ENCODE data around the gene BMP3. TPM values are rescaled to one million over a fixed set of nuclear protein-coding genes. Genes with fewer than 3 reads are reported as not detected.

The BMP3 gene
- total and polyA plus RNA-seq, 2 of the 8 experiments (the other 6 are each of a cell fraction or from before 2014, with no cell fraction given): 0.02 TPM; not detected in 1

- H2BK15ac ChIP-seq (ENCODE audit: low read length): no peak overlapping the region
- H3K4ac ChIP-seq (replicated peaks; ENCODE audit: insufficient read length, low read depth, low read length): no peak overlapping the region
- no peak overlapping the region for H2BK5ac ChIP-seq (ENCODE audit: low read depth, low read length)
- ChIA-PET POLR2A (ENCODE audit: partially characterized antibody) (no interaction called here), CTCF (ENCODE audit: partially characterized antibody) (interaction anchor here (1.3 kb wide), 1 partner anchor 11 kb away, joined by 4 read pairs; no protein-coding TSS in a partner anchor)
- H2AK5ac ChIP-seq (ENCODE audit: low read depth, low read length): no peak overlapping the region
- no peak overlapping the region for H3K9ac ChIP-seq (replicated peaks in 1 of 4; ENCODE audit: extremely low read depth in 1 of 4, low read depth in 3 of 4, low read length in 3 of 4)
- no peaks in the 10 kb centered on the region for H3K79me2 ChIP-seq (ENCODE audit: control insufficient read depth in 1 of 2, insufficient read depth in 2 of 2, low read length in 2 of 2)
- no peak overlapping the region for H3K14ac ChIP-seq (ENCODE audit: insufficient read length)
- H3K27ac ChIP-seq (ENCODE audit: low read depth, low read length): no peak overlapping the region
- H3K79me1 ChIP-seq (ENCODE audit: low read depth, low read length): no peaks in the 10 kb centered on the region
- H4K91ac ChIP-seq (replicated peaks; ENCODE audit: insufficient read length, low read length): no peak overlapping the region
- 89% methylated on average over 1 of the region's 1 CpG; no CpG with 5 or more reads in 1 of the 2 experiments for WGBS, 2 experiments (ENCODE audit: extremely low coverage in 1 of 2, insufficient coverage in 1 of 2, insufficient read length in 1 of 2, insufficient replicate concordance in 2 of 2, low coverage in 1 of 2, low lambda C conversion rate in 2 of 2, missing lambda C conversion rate in 1 of 2)
- no peak overlapping the region for H2AFZ ChIP-seq (ENCODE audit: low read length)
- DNase-seq (ENCODE audit: low read depth in 1 of 2, low spot score in 2 of 2): no peak
- no peak overlapping the region for H3K4me2 ChIP-seq (ENCODE audit: insufficient read depth in 1 of 2, low read depth in 2 of 2, low read length in 2 of 2)
- H4K8ac ChIP-seq (ENCODE audit: extremely low read depth, insufficient read depth, low read length): no peak overlapping the region
- TF ChIP-seq RNF2 (IDR thresholded peaks at IDR 0.05; ENCODE audit: borderline replicate concordance, low read depth, low read length, missing control alignments, poor library complexity, severe bottlenecking): no peak
- TF ChIP-seq EP300 (IDR thresholded peaks at IDR 0.05; ENCODE audit: borderline replicate concordance in 1 of 2, low read depth in 2 of 2, low read length in 2 of 2): no peak
- no peak for TF ChIP-seq CHD2 (IDR thresholded peaks at IDR 0.05; ENCODE audit: low read length)
- no peak for TF ChIP-seq CBX5 (IDR thresholded peaks at IDR 0.05; ENCODE audit: low read depth, low read length)
- TF ChIP-seq E2F6 (IDR thresholded peaks at IDR 0.05): no peak
- TF ChIP-seq SAP30 (IDR thresholded peaks at IDR 0.05; ENCODE audit: insufficient read depth, insufficient replicate concordance, low read length): no peak
- TF ChIP-seq KDM4A (IDR thresholded peaks at IDR 0.05; ENCODE audit: low read depth, low read length, severe bottlenecking): no peak
- no peak for TF ChIP-seq TAF7 (optimal IDR thresholded peaks at IDR 0.05; ENCODE audit: borderline replicate concordance, low read depth, low read length)
- no peak for TF ChIP-seq KDM5A (IDR thresholded peaks at IDR 0.05; ENCODE audit: low read length)
- no peak for TF ChIP-seq ATF2 (IDR thresholded peaks at IDR 0.05; ENCODE audit: low read length)
- TF ChIP-seq BRCA1 (IDR thresholded peaks at IDR 0.05; ENCODE audit: low read depth, low read length): no peak
- H2BK20ac ChIP-seq (ENCODE audit: low read length): no peak overlapping the region
- no peak overlapping the region for H3K23ac ChIP-seq (ENCODE audit: insufficient read length)
- H4K5ac ChIP-seq (ENCODE audit: insufficient read length, low read depth, low read length): no peak overlapping the region
- no peak overlapping the region for H3K18ac ChIP-seq (ENCODE audit: extremely low read depth, low read length)
- H3K4me3 ChIP-seq (ENCODE audit: extremely low read depth in 1 of 4, insufficient read depth in 2 of 4, low read depth in 3 of 4, low read length in 4 of 4): no peak overlapping the region
- H2BK12ac ChIP-seq (ENCODE audit: low read depth, low read length): no peak overlapping the region
- no peak overlapping the region for H3K56ac ChIP-seq (replicated peaks; ENCODE audit: insufficient read length, low read depth, low read length)
- FAIRE-seq: no peak
- no peaks in the 10 kb centered on the region for H3K23me2 ChIP-seq (ENCODE audit: low read depth, low read length)
- H4K20me1 ChIP-seq (replicated peaks in 1 of 2; ENCODE audit: control insufficient read depth in 1 of 2, insufficient read depth in 2 of 2, low read length in 2 of 2): no peaks in the 10 kb centered on the region
- no peaks in the 10 kb centered on the region for H3K36me3 ChIP-seq (ENCODE audit: control insufficient read depth in 2 of 4, insufficient read depth in 4 of 4, low read length in 3 of 4)
- H2BK120ac ChIP-seq (replicated peaks; ENCODE audit: low read depth, low read length): no peak overlapping the region
- H3K4me1 ChIP-seq (replicated peaks in 1 of 4; ENCODE audit: control insufficient read depth in 3 of 4, insufficient read depth in 4 of 4, low read length in 3 of 4): no peaks in the 10 kb centered on the region
- no peaks in the 10 kb centered on the region for H3K9me3 ChIP-seq (ENCODE audit: insufficient read depth in 2 of 2, low read depth in 1 of 2, low read length in 1 of 2)
- H3K27me3 ChIP-seq (replicated peaks in 1 of 4; ENCODE audit: control insufficient read depth in 3 of 4, extremely low read depth in 1 of 4, insufficient read depth in 3 of 4, low read length in 3 of 4): no peaks in the 10 kb centered on the region
Measured at GRCh38 chr4:81058621-81059020, 28.1 kb downstream of the BMP3 start.
